SKM-1 treated with dmso at 0.1 percent for 144 hours (cell line): ENCODE measurements around the gene SERPINA12.
"Not testable (repeated sequence)": the region's sequence is repeated elsewhere in the genome, so short reads cannot be mapped to it uniquely, and the experiment has no call there.

Experiments
- DNase-seq: peaks from one replicate; lab custom pipeline; 2025; ENCODE audit not compliant: unreplicated experiment; lab: John Stamatoyannopoulos, UW

The SERPINA12 gene

GRCh38 chr14:94538070-94538740 is 28.9 kb upstream of the SERPINA12 start:
- DNase-seq = no peak

DNA sequence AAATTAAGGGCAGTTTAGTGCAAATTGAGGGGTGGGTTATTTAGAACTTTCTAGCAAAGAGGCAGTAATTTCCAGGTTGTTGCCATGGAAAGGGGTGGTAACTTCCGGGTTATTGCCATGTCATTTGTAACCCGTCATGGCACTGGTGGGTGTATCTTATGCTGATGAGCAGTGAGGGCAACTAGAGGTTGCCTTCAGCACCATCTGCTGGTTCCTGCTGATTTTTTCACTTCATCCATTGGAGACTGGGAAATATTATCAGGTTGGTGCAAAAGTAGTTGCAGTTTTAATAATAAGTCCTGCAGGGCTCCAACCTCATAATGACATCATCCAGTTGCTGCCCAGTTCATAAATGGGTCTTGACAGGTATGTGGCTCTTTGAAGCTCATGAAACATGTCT is 27.6 kb upstream of the SERPINA12 start:
- no peak for DNase-seq

DNA sequence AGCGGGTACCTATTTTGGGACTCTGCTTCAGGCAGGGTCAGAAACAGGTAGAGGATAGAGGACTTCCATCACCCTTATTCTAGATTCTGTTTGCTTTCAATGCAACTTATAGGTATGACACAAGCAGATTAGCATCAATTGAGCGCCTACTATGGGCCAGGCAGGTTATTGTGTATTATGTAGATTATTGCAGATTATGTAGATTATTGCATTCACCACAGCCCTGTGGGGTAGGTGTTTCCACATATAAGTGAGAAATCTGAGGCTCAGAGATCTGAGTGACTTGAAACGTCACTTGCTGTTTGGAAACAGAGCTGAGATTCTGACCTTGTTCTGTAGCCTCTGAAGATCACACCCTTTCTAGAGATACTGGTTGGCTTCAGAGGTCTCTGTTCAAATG is 26.2 kb upstream of the SERPINA12 start:
- no peak for DNase-seq

DNA sequence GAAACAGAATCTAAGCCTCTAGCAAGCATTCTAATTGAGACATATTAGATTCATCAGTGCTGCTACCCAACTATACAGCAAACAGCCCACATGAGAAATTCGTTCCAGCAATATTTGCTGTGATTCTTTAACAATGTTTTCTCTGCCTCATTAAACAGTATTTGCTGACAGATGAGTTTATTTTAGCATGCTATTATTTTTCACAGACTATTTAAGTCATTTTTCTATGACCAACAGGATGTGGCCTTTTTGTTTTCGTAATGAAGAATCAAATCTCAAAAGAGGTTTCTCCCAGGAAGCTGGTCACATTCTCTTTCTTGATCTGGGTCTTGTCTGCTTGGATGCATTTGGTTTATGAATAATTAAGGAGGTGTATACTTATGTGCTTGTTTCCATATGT is 23.2 kb upstream of the SERPINA12 start:
- DNase-seq = no peak

DNA sequence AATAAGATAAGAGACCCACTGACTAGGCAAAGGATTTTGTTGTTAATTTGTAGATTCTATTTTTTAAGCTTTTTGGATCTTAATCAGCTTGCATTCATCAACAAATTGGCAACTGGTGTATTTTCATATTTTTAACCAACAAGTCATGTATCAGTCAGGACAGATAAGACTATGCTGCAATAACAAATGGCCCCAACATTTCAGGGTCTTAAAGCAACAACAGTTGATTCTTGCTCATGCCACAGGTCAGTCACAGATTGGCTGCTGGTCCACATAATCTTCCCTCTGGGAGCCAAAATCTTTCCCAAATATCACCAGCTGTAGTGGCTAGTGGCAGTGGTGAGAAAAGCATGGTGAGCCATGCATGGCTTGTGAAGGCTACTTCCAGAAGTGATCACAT is 21.9 kb upstream of the SERPINA12 start:
- DNase-seq = no peak

GRCh38 chr14:94524093-94524492 is 14.8 kb upstream of the SERPINA12 start:
- DNase-seq = no peak

GRCh38 chr14:94523265-94523664 is 14.0 kb upstream of the SERPINA12 start:
- no peak for DNase-seq

- DNase-seq = no peak
Measured at GRCh38 chr14:94522115-94522724, 13.0 kb upstream of the SERPINA12 start.

DNA sequence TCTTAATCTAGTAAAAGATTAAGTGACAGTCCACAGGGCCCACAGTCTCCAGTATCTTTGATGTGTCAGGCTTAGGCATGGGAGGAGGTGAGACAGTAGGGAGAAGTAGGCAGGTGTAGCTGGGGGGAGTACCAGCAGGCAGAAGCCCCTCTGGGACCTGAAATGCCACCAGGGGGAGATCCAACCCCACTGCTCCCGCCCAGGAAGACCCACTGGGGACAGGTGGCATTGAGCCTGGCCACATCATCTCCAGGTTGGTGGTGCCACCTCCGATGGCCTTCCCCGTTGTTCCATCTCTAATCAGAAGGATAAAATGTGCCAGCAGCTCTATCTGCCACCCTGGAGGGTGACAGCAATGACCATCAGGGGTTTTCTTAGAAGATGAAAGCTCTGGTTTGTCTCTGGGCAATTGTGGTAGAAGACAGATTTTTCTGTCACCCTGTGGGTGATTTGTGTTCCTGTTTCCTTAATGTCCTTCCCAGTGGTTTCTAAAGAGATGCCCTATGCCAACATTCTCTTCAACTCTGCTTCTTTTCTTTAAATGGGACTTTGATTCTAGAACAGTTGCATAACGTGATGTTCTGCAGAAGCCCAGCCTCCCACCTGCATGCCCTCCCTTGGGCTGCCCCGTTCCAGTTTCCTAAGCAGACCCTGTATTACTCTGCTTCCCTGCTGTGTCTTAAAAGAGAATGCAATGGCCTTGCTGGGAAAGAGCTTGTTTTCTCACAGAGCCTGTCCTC is 12.3 kb upstream of the SERPINA12 start:
- no peak for DNase-seq

- DNase-seq = no peak
Measured at GRCh38 chr14:94517641-94518257, 8.5 kb upstream of the SERPINA12 start.

- no peak for DNase-seq
Measured at GRCh38 chr14:94517248-94517640, 8.0 kb upstream of the SERPINA12 start.

- DNase-seq = no peak
Measured at GRCh38 chr14:94515856-94516255, 6.6 kb upstream of the SERPINA12 start.

DNA sequence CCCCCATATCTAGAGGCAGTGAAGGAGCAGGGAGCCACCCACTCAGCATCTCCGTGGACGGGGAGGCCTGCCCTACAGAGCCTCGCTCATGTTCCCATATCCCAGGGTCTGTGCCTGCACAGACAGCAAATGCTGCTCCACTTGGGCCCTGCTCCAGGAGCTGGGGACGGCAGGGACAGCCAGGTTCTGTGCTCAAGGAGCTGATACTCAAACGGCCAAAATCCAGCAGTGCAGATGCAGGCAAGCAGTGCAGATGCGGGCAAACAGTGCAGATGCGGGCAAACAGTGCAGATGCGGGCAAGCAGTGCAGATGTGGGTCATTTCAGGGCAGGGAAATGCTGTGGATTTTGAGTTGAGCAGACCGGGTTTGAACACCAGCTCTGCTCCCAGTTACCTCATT is 6.2 kb upstream of the SERPINA12 start:
- DNase-seq = no peak

- DNase-seq = no peak
Measured at GRCh38 chr14:94514351-94514750, 5.1 kb upstream of the SERPINA12 start.

- DNase-seq = not testable (repeated sequence)
Measured at GRCh38 chr14:94510481-94510880, 1.2 kb upstream of the SERPINA12 start.

GRCh38 chr14:94505641-94506040 is 3.6 kb downstream of the SERPINA12 start:
- DNase-seq = no peak

DNA sequence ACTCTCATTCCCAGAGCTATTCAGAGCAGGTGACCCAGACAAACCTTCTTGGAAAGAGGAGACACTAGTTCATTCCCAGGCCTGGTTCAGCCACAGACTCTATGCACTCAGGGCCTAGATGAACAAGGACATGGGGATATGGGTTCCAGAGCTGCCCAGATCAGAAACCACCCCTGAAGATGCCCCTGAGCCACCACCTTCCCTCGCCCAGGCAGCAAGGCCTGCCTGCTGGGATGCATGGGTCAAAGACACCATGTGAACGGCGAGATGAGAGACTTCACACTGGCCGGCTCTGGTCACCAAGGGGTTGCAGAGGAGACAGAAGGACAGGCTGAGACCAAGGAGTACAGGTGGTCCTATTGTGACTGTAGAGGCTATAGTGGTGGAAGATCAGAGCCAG is 4.1 kb downstream of the SERPINA12 start:
- DNase-seq = no peak

DNA sequence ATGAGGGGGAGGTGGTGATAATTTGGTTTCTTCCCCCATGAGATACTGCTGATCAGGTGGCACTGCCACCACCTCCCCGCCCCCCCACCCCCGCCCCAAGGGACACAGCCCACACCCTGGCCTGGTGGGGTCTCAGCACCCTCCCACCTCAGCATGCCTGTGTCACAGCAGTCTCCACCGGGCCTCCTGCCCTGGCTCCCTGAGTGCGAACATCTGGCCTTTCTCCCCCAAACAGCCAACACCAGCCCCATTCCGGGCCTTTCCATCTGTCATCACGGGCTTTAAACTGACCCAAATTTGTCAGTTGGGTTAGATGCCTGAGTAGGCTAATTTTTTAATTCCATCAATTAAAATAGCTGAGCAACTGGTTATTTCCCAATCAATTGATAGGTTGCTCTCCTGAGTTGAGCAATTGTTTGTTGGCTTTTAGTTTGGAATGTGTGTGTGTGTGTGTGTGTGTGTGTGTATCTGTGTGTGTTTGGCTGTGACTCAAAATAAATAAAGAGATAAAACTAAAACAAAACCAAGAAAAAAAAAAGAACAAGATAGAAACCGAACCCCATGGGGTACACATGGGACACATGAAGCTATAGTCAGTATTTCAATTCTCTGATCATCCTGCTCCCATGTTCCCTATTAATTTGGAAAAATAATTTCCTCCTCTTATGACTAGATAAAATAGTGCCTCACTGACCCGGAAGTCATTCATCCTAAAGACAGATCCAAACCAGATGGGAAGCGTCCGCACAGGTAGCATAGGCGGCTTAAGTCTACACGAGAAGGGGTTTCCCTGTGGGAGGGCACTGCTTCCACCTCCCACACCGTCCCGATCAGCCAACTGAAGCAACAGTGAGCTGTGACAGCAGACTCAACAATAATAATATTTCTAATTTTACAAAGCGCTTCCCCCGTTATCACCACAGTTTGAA is 7.4 kb downstream of the SERPINA12 start:
- DNase-seq = no peak

DNA sequence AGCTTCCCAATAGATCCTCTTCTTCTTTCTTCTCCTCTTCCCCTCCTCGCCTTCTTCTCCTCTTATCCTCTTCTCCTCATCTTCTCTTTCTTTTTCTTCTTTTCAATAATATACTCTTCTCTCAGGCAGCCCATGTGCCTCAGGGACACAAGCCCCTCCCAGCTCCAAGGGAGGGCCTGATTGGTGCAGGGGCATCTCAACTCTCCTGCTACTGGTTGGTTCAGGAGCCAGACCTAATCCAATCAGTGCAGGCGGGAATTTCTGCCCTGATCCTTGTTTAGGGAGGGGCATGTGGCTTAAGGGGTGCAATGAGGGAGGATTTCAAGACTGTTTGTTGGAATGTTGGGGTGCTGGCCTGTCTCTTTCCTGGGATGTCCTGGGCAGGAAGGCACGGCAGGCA is 9.0 kb downstream of the SERPINA12 start:
- DNase-seq = no peak

DNA sequence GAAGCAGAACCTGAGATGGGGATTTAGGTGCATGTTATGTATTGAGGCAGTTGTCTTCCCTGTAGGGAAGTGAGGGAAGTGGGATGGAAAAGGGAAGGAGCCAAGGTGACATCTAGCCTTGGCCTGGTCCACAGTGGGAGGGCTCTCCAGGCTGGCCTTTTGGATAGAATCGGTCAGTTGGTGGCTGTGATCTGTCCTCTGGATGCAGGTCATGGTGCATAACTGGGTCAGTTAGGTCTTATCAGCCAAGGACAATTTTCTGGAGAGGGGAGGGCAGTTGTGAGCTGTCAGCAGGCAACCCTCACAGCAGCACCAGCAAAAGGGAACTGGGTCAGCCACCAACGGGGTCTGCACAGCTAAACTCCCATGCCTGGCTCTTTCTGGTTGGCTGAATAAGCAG is 9.6 kb downstream of the SERPINA12 start:
- no peak for DNase-seq

DNA sequence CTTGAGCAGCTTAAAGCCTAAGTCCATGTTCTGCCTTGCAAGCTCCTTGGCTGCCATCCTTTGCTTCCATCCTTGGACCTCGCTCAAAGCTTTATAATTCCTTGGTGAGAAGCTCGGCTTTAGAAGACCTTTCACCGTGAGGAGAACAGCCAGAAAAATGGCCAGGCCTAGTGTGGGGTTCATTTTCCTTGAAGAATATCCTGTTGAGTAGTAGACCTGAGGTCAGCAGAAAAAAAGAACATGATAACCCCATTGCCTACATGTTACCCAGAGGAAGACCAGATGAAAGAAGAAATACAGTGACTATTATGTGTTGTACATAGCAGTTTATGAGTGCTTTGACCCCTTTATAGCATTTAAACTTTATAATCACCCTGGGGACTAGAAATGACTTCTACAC is 11.1 kb downstream of the SERPINA12 start:
- no peak for DNase-seq
